ENCODE results near the gene EIF3C. TPM values are rescaled to one million over a fixed set of nuclear protein-coding genes. Genes with fewer than 3 reads are reported as not detected.
"Not testable (repeated sequence)": the region's sequence is repeated elsewhere in the genome, so short reads cannot be mapped to it uniquely, and the experiment has no call there.

Gene EIF3C
- polyA plus RNA-seq, 1 donor: 599 TPM

DNA sequence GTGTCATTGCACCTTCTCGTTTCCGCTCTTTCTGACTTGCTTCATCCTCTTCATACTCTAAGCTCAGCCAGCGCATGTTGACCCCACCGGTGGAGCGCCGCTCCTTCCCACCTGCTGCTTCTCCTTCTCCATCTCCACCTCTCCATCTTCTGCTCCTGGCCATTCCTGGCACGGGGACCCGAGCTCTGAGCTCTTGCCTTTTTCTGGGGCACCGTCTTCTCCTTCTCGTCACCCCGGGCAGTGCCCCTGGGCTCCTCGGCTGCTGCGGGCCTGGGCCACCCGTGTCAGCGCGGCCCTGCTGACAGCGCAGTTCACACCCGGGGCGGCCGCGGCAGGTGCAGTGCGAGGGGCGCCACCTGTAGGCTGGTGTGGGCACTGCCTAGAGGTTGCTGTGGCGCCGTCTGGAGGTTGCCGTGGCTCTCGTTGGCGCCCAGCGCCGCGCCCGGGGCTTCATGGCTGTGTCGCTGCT is 38.8 kb downstream of the EIF3C start:
- DNase-seq: not testable (repeated sequence)

DNA sequence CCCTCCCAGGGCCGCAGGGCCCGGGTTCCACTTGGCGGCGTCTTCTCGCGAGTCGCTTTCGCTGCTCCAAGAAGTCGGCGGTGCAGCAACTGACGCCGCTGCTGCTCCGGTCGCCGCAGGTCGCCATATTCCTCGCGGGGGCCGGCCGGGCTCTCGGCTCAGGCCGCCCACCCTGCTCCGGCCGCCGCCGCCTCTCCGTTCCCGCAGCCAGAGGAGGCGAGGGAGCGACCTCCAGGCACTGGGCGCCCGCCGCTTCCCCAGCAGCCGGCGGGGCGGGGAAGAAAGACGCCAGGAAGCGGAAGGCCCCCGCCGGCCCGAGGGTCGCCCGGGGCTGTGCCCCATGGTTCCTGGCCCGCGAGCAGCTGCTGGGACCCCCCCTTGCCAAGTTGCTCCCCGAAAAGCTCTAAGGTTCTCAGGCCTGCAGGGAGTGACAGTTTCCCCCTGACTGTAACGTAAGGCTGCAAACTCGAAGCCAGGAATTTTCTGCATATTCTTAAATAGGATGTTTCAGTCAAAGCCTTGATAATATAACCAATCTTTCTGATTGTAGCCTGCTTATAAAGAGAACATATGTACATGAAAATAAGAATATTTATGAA is 39.3 kb downstream of the EIF3C start:
- not testable (repeated sequence) for DNase-seq

DNA sequence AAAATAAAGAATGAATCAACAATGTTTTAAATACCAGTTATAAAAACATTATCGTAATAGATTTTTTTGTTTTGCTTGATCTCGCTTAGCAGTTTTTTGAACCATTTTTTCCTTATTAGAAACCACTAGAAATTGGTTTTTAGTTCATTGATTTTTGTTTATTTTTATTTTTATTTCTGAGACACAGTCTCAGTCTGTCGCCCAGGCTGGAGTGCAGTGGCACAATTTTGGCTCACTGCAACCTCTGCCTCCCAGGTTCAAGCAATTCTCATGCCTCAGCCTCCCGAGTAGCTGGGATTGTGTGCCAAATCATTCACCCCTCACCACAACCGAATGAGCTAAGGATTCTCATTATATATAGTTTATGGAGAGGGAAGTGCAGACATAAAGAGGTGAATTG is 40.2 kb downstream of the EIF3C start, which contains the start of gene NPIPB9:
NPIPB9 (plus strand) TSS at position 301 of the 400 bp plus-strand sequence.
- DNase-seq: not testable (repeated sequence)

DNA sequence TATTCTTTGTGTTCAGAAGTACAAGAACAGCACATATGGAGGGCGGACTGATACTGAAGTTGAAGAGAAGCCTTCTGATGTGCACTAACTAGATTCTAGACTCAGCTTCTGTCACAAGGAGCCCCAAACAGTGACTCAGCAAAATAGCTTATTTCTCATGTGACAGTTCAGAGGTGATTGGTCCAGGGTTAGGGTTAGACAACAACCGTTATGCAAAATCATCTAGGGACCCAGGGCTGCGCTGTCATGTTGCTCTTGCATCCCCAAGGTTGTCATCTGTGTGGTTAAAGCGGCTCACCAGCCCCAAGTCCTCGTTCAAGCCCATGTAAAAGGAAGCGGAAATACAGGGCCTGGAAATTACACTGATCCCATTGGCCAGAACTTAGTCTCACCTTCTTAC is 70.4 kb downstream of the EIF3C start:
- not testable (repeated sequence) for DNase-seq

DNA sequence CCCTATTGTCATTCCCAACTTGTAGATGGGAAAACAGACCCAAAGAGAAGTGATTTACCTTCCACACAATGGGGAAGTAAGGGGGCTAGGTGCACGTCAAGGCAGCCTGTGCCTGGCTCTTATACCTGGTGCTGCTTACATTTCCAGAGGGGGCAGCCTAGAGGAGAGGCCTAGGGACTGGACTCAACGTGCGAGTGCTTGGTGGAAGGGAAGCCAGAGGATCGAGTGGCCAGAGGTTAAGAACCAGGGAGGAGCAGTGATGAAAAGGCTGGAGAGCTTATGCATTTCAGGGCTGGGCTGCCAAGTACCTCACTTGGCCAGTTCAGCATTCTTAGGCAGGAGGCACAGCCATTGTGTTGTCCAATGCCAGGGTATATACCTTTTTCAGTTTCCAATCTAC is 71.1 kb downstream of the EIF3C start:
- DNase-seq: not testable (repeated sequence)

Other genes with a start within 250 kb of the EIF3C start
- not detected for gene NPIPB7, start 239.1 kb upstream of the EIF3C start, polyA plus RNA-seq (ENCODE audit: insufficient read length)
- gene CLN3, start 219.4 kb upstream of the EIF3C start, polyA plus RNA-seq (ENCODE audit: insufficient read length): 17.4 TPM
- 1.2 TPM for gene APOBR, start 216.8 kb upstream of the EIF3C start, polyA plus RNA-seq (ENCODE audit: insufficient read length)
- not detected for gene IL27, start 204.6 kb upstream of the EIF3C start, polyA plus RNA-seq (ENCODE audit: insufficient read length)
- gene NUPR1, start 172.5 kb upstream of the EIF3C start, polyA plus RNA-seq (ENCODE audit: insufficient read length): 29.7 TPM
- gene SGF29, start 157.5 kb upstream of the EIF3C start, polyA plus RNA-seq (ENCODE audit: insufficient read length): 19.8 TPM
- 0.96 TPM for gene SULT1A2, start 114.4 kb upstream of the EIF3C start, polyA plus RNA-seq (ENCODE audit: insufficient read length)
- gene SULT1A1, start 101.4 kb upstream of the EIF3C start, polyA plus RNA-seq (ENCODE audit: insufficient read length): 8.8 TPM
- 2.6 TPM for gene NPIPB8, start 73.4 kb upstream of the EIF3C start, polyA plus RNA-seq (ENCODE audit: insufficient read length)
- gene NPIPB9, start 40.3 kb downstream of the EIF3C start, polyA plus RNA-seq (ENCODE audit: insufficient read length): 2.6 TPM
- 85.5 TPM for gene ATXN2L, start 111.5 kb downstream of the EIF3C start, polyA plus RNA-seq (ENCODE audit: insufficient read length)
- gene TUFM, start 134.9 kb downstream of the EIF3C start, polyA plus RNA-seq (ENCODE audit: insufficient read length): 165 TPM
- 56.2 TPM for gene SH2B1, start 152.4 kb downstream of the EIF3C start, polyA plus RNA-seq (ENCODE audit: insufficient read length)
- 758 TPM for gene ATP2A1, start 167.0 kb downstream of the EIF3C start, polyA plus RNA-seq (ENCODE audit: insufficient read length)
- gene RABEP2, start 213.8 kb downstream of the EIF3C start, polyA plus RNA-seq (ENCODE audit: insufficient read length): 17.1 TPM
- gene CD19, start 220.5 kb downstream of the EIF3C start, polyA plus RNA-seq (ENCODE audit: insufficient read length): 0.32 TPM
- gene NFATC2IP, start 239.5 kb downstream of the EIF3C start, polyA plus RNA-seq (ENCODE audit: insufficient read length): 29.1 TPM